ENCODE data around the gene UBE2J1. TPM values are rescaled to one million over a fixed set of nuclear protein-coding genes. Genes with fewer than 3 reads are reported as not detected.

UBE2J1 gene
- total RNA-seq, 1 experiment from 2014 or later, result 23.3 TPM

DNA sequence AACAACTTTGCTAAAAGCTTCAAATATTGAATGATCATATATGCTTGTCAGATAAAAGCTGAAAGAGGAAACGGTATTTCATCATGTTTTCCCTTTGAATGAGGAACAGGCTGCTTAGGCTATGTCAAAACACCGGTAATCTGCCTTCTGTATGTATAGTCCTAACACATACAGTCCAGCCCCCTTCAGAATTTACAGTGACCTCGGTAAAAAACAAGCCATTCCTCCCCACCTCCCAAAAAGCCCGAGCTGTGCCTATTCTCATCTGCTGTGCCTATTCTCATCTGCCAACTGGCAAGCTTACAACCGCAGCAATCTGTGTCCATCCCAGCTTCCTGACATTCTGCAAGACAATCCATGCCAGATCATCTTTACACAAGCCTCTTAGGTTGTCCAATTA lies 26.8 kb upstream of the UBE2J1 start:
- DNase-seq (ENCODE audit: low read depth, low spot score) (no peak), ATAC-seq (no peak)
- Histone ChIP-seq H3K4me1 (ENCODE audit: control insufficient read depth in 1 of 2, insufficient read depth in 2 of 2, low read length in 2 of 2) (peaks cover 8 to 9% of the 10 kb centered on the region in 2 experiments), H3K9me3 (ENCODE audit: control insufficient read depth in 1 of 2, insufficient read depth in 1 of 2, low read depth in 1 of 2, low read length in 2 of 2) (no peaks in the 10 kb centered on the region), H4K20me1 (ENCODE audit: insufficient read depth) (no peaks in the 10 kb centered on the region), H3K9me2 (ENCODE audit: insufficient read depth) (no peaks in the 10 kb centered on the region), H3K27ac (ENCODE audit: low read depth, low read length) (no peak overlapping the region), H3K4me3 (replicated peaks in 1 of 2; ENCODE audit: low read depth in 1 of 2, low read length in 2 of 2) (no peak overlapping the region), H2AFZ (ENCODE audit: low read depth, low read length, poor library complexity, severe bottlenecking) (no peak overlapping the region), H3K27me3 (ENCODE audit: insufficient read depth, low read length) (no peaks in the 10 kb centered on the region), H3K9ac (ENCODE audit: low read length) (no peak overlapping the region), H3K4me2 (ENCODE audit: low read length) (no peak overlapping the region), H3K36me3 (ENCODE audit: control insufficient read depth in 1 of 2, insufficient read depth in 2 of 2, low read length in 2 of 2) (no peaks in the 10 kb centered on the region), H3K79me2 (ENCODE audit: insufficient read depth, low read length) (no peaks in the 10 kb centered on the region)
- POLR2A ChIA-PET, result no interaction called here
- CTCF ChIA-PET, result no interaction called here
- BruUV-seq (replicated peaks), result no TSS peak
- RAD21 ChIA-PET (ENCODE audit: low non-redundant PET in 1 of 2, low total read pairs in 2 of 2, uncharacterized antibody in 2 of 2, unreplicated experiment in 2 of 2), result no interaction called here
- no peak for TF ChIP-seq POLR2AphosphoS5 (IDR thresholded peaks at IDR 0.05; ENCODE audit: low read depth, low read length)
- intact Hi-C loops (cut with micrococcal nuclease), result no loop called here

- Histone ChIP-seq H3K36me3 (ENCODE audit: control insufficient read depth in 1 of 2, insufficient read depth in 2 of 2, low read length in 2 of 2) (no peaks in the 10 kb centered on the region), H3K4me2 (ENCODE audit: low read length) (no peak overlapping the region), H3K9me3 (ENCODE audit: control insufficient read depth in 1 of 2, insufficient read depth in 1 of 2, low read depth in 1 of 2, low read length in 2 of 2) (no peaks in the 10 kb centered on the region), H3K27me3 (ENCODE audit: insufficient read depth, low read length) (no peaks in the 10 kb centered on the region), H3K27ac (ENCODE audit: low read depth, low read length) (no peak overlapping the region), H3K79me2 (ENCODE audit: insufficient read depth, low read length) (no peaks in the 10 kb centered on the region), H3K4me1 (ENCODE audit: control insufficient read depth in 1 of 2, insufficient read depth in 2 of 2, low read length in 2 of 2) (peaks cover 8 to 9% of the 10 kb centered on the region in 2 experiments), H3K9me2 (ENCODE audit: insufficient read depth) (no peaks in the 10 kb centered on the region), H2AFZ (ENCODE audit: low read depth, low read length, poor library complexity, severe bottlenecking) (no peak overlapping the region), H3K4me3 (replicated peaks in 1 of 2; ENCODE audit: low read depth in 1 of 2, low read length in 2 of 2) (no peak overlapping the region), H3K9ac (ENCODE audit: low read length) (no peak overlapping the region), H4K20me1 (ENCODE audit: insufficient read depth) (no peaks in the 10 kb centered on the region)
- CTCF ChIA-PET, result interaction anchor here (2.0 kb wide), 1 partner anchor 10 kb away, joined by 5 read pairs; no protein-coding TSS in a partner anchor
- TF ChIP-seq EZH2 (IDR thresholded peaks at IDR 0.05) (no peak), ELF1 (IDR thresholded peaks at IDR 0.05; ENCODE audit: borderline replicate concordance, low read depth) (no peak), ATF3 (IDR thresholded peaks at IDR 0.05) (no peak), POLR2A (IDR thresholded peaks at IDR 0.05; ENCODE audit: borderline replicate concordance, extremely low read depth, insufficient read depth, insufficient read length) (no peak), ZNF274 (IDR thresholded peaks at IDR 0.05; ENCODE audit: low read depth, low read length) (no peak), RAD21 (IDR thresholded peaks at IDR 0.05; ENCODE audit: low read depth) (no peak)
- no peak for DNase-seq (ENCODE audit: low read depth, low spot score)
- POLR2A ChIA-PET, result no interaction called here
- intact Hi-C loops (cut with micrococcal nuclease), result no loop called here
- RAD21 ChIA-PET (ENCODE audit: low non-redundant PET in 1 of 2, low total read pairs in 2 of 2, uncharacterized antibody in 2 of 2, unreplicated experiment in 2 of 2), result no interaction called here
- BruUV-seq (replicated peaks), result no TSS peak
- ATAC-seq, result no peak
Observed at GRCh38 chr6:89378628-89379027, 26.1 kb upstream of the UBE2J1 start.
